DMS53 treated with DMSO at 0.1 percent for 48 hours (cell line): ENCODE results near the gene NHSL2.
A peak's percentile ranks its signal among the peaks of the same experiment; 100 is the strongest.

Experiments used
- DNase-seq: peaks from one replicate; lab custom pipeline; 2025; ENCODE audit not compliant: unreplicated experiment; lab: John Stamatoyannopoulos, UW

The NHSL2 gene

GRCh38 chrX:71989768-71990426 is 79.3 kb downstream of the NHSL2 start:
- no peak for DNase-seq

GRCh38 chrX:71990518-71990917 is 79.9 kb downstream of the NHSL2 start:
- no peak for DNase-seq

DNA sequence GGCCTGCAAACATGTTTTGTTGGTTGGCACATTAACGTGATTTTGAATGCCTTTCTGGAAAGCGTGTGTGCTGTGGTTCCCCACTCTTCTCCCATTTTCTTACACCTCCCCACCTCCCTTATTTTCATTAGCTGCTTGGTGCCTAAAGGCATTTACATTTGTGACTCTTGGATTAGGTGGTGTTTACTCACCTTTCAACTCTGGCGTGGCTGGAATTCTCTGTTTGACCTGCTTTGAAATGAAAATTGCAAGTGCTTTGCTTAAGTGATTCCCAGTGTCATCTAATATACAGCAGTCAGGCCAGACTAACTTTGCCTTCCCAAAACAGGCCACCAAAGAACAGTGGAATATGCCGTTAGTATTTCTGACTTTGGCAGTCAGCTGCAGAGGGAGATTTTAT is 80.5 kb downstream of the NHSL2 start:
- DNase-seq, result no peak

GRCh38 chrX:71992711-71993110 is 82.1 kb downstream of the NHSL2 start:
- no peak for DNase-seq

- DNase-seq, result no peak
Observed at GRCh38 chrX:71993371-71993770, 82.7 kb downstream of the NHSL2 start.

DNA sequence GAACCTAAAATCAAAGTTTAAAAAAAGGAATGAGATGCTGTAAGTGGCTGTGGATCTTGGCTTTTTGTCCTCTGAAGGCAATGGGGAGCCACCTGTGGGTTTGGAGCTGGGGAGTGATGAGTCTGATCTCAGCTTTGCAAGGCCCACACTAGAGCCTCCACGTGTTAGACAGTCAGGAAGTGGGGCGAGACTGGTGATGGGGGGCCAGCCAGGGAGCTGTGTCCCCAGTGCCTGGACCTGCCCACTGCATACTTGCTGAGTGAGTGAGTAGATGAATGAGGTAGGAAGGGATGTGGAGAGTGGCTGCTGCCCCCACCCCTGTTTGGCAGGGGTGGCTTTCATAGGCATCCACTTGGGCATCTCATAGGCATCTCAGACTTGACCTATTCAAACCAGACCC is 84.0 kb downstream of the NHSL2 start:
- DNase-seq, result no peak

- no peak for DNase-seq
Observed at GRCh38 chrX:71995122-71995521, 84.5 kb downstream of the NHSL2 start.

DNA sequence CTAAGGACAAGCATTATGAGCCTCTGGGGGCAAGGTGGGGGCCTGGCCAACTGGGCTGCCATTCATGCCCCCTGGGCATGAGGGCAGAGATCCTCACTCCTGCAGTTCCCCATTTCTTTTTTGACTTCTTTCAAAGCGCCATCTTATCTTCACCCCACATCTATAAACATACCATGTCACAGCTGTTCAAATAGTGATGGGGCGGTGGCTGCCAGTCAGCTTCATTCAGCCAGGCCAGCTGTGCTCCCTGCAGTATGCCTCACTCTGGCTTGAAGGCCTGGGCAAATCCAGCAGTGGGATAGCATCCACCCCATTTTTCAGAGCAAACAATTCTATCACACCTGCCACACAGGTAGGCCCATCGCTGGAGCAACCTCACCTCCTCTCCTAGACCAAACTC is 85.5 kb downstream of the NHSL2 start:
- DNase-seq, result peak; percentile 38

- no peak for DNase-seq
Observed at GRCh38 chrX:71996826-71997225, 86.2 kb downstream of the NHSL2 start.

GRCh38 chrX:71997320-71997719 is 86.7 kb downstream of the NHSL2 start:
- no peak for DNase-seq

GRCh38 chrX:71998836-71999509 is 88.3 kb downstream of the NHSL2 start:
- DNase-seq, result no peak

DNA sequence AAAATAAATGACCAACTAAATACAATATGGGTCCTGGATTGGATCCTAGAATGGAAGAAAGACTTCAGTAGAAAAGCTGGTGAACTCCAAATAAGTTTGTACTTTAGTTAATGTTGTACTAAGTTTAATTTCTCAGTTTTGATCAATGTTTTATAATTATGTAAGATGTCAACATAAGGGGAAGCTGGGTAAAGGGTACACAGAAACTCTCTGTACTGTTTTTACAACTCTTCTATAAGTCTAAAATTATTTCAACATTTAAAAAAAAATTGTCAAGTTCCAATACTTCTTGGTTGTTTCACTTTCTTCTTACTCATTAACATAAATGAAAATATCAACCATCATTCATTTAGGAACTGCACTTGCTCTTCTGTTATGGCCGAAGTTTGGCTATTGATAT is 88.9 kb downstream of the NHSL2 start:
- no peak for DNase-seq

DNA sequence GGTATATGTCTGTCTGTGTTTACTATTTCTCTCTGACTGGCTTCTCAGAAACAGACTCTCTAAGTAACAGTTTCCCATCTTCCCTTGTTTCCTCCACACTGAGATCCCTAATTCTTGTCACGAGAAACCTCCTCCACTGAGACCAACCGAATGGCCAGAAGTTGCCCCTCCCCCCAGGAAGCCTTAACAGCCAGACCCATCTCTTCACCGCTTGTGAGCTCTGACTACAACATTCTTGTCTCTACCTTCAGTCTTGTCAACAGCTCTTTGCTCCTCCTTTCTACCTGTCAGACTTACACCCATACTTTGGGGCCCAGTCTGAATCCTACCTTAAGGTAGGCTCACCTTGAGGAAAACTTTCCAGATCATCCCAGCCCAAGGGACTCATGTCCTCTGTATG is 90.8 kb downstream of the NHSL2 start:
- DNase-seq, result no peak

DNA sequence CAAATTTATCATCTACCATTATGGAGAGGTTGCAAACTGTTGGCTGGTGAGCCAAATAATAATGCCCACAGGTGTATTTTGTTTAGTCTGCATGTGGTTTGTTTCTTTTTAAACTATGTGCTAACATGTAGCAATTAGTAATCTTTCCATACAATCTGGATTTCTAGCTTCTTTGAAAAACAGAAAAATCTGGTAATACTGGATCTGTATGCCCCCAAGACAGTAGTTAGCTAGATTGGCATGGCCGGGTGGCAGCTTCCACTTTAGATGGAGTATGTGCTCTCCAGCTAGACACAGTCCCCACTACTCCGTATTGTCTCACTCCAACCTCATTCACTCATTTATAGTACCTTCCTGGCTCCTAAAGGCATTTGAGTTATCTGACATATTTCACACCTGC is 91.3 kb downstream of the NHSL2 start:
- DNase-seq, result no peak

DNA sequence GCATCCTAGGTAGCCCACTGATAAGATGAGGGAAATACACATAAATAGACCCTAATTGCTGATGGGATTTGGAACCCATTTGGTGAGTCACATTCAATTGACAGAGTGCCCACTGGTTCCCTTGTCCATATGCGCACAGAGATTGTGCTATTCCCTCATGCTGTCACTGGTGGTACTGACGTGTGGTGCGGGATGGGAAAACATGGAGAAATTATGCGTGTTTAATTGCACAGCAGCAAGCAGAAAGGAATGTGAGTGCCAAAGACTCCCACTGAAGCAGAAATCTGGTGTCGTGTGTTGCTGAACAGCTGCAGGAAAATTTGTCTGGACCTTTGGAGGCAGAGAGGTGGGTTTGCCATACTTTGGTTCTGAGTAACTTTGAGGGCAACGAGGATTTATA is 92.2 kb downstream of the NHSL2 start:
- DNase-seq, result no peak

DNA sequence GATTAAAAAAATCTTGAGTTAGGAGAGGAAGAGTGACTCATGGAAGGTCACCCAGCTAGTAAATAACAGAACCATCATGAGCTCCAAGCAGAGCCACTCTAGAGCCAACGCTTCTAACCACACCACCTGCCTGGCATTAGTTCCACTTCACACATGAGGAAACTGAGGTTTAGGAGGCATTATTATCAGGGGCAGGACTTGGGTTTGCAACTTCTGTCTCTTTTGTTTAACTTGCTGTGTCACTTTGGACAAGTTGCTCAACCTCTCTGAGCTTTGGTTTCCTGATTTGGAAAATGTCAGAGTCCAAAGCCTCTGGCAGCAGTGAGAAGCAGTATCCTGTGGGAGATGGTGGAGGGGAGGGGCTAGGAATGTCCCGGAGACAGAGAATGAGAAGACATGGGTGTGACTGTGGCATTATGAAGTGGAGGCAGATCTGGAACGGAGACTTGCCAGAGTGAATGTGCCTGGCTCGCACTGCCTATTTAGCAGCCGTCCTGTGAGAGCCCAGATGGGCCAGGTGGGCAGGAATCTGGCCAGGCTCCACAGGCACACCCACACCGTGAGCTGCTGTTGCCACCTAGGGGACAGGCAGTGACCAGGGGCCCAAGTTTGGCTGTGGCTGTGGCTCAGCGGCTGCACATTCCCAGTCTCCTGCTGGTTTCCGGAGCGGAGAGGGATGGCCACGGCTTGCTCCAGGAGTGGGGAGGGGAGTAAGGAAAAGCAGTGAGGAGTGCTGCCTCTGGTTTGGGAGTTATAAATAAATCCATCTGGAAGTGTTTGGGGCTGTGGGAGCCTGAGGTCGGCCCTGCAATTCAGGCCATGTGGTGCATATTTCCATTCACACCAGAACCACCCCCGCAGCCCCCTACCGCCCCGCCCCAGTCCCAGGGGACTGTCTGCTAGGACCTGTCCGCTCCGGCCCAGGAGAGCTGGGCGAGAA is 93.4 kb downstream of the NHSL2 start:
- peak; percentile 23 for DNase-seq

- DNase-seq, result no peak
Observed at GRCh38 chrX:72005046-72005445, 94.4 kb downstream of the NHSL2 start.

- no peak for DNase-seq
Observed at GRCh38 chrX:72006461-72006860, 95.8 kb downstream of the NHSL2 start.

GRCh38 chrX:72009731-72010130 is 99.1 kb downstream of the NHSL2 start:
- no peak for DNase-seq

- DNase-seq, result no peak
Observed at GRCh38 chrX:72011734-72012133, 101.1 kb downstream of the NHSL2 start.

DNA sequence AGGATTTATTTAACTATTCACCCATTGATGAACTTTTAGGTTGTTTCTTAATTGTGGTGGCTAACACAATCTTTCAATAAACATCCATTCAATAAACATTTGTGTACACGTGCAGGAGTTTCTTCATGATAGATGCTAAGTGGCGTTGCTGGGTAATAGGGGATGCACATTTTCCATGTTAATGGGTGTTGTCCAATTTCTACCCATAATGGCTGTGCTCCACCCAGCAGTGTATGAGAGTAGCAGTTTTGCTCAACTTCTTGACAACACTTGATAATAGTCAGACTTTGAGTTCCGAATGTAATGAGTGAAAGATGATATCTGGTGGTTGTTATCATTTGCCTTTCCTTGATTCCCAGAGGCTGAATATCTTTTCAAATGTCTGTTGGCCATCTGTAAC is 104.7 kb downstream of the NHSL2 start:
- DNase-seq, result no peak
